Measurements from ENCODE around the gene GABPB2.
"Not testable (repeated sequence)": the region's sequence is repeated elsewhere in the genome, so short reads cannot be mapped to it uniquely, and the experiment has no call there.

The GABPB2 gene

DNA sequence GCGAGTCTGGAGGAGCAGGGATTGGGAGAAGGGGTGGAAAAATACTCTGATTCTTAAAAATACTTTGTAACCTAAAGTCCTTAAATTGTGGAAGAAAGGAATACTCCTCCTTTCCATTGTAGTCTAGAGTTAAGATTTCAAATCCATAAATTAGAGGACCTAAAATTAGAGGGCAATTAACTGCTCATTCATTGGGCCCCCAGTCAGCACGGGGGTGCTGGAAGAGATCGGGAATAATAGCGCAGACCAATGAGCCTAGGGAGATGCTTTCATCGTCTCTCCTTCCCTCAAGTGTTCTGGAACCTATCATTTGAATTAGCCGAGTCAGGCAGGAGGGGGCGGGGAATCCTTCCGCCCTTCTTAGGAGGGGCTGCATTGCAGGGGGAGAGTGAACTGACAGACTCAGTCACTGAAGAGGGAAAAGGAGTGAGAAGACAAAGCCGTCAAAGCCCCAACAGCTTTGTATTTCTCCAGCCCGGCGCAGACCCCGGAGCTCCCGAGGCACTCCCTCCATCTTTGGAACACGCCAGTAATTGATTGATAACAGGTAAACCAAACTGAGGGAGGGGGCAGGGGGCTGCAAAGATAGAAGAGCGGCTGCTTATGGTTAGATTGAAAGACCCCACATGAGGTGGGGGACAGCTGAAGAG is 10.4 kb upstream of the GABPB2 start, which contains the start of gene MLLT11:
MLLT11 (plus strand) TSS at position 391 of the 650 bp plus-strand sequence. CDS start 6,828 bp downstream, outside the sequence.
- peak; percentile 84 for DNase-seq (ENCODE audit: low spot score)

DNA sequence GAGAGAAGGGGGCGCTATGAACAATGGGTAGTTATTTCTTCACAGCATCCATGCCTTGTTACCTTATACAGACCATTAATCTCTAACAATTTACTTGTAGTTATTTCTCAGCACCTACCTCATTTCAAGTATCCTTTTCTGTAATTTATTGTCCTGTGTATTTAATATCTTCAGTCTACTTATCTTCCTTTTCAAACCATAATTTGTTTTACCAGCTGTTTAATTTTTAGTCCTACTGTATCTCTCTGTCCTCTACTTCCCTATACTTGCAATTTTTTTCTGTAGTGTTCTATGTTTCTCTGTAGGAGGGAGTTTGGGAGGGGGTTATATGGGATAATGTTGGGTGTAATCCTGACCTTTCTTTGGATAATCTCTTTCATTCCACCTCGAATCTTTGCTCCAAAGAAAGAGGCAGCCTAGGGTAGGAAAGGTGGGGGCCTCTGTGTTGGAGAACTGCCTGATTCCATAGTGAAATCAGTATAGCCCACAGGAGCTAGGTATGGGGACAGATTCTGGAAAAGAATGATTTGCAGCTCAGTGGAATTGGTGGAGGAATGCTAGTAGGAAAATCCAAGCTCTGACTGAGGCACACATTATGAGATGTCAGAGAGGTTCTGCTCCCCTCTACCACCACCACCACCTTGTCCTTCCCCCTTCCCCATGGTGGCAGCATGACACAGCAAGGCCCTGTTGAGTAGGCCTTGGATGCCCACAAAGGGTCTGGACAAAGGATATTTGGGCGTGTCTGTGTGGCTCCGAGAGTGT is 9.7 kb upstream of the GABPB2 start:
- no peak for DNase-seq (ENCODE audit: low spot score)

DNA sequence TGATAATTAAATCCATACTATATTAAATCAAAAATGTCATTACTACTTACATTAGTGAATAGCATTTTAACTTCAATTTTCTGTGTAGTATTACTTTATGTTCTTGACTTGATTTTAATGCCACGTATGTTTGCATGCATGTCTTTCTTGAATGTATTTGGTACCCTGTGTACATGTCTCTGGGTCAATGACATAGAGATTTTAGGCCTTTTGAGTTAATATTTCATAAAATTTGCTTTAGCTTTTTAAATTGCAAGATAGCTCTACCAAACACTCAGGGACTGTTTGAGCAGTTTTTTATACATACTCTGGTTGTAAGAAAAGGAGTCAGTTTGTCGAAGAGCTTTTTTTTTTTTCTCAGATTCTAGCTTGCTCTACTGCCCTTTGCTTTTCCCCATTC is 8.9 kb upstream of the GABPB2 start:
- no peak for DNase-seq (ENCODE audit: low spot score)

DNA sequence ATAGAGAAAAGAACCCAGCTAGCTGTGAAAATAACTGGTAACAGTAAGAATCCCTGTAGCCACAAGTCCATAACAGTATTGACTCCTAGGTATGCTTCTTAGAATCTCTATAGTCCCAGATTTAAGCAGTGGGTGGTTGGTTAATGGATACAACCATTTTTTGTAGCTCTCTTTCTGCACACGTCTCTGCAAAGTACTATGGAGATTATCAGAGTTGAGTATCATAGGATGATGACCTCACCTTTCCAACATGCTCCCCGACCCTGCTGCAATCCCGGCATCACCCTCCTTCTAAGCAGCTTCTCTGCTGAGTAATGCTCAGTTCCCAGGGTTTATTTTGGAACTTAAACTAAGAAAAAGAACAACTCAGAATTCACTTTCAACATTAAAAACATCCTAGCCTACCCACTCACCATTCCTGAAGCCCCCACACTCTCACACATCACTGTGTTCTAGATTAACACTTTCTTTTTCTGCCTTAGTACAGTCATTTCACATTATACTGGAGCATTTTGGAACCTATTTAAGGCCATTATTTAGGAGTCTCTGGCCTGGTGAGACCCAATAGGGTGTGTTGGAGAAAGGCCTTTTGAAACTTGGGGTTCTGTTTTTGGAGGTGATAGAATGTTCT is 7.7 kb upstream of the GABPB2 start:
- no peak for DNase-seq (ENCODE audit: low spot score)

DNA sequence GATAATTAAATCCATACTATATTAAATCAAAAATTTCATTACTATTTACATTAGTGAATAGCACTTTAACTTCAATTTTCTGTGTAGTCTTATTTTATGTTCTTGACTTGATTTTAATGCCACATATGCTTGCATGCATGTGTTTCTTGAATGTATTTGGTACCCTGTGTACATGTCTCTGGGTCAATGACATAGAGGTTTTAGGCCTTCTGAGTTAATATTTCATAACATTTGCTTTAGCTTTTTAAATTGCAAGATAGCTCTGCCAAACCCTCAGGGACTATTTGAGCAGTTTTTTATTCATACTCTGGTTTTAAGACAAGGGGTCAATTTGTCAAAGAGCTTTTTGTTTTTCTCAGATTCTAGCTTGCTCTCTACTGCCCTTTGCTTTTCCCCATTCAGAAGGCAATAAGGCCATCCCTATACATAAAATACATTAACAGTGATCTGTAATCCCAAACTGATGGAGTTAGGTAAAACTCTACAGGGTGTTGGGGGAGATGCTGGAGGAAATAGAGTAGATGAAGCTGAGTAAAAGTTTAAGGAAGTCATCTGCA is 5.4 kb upstream of the GABPB2 start:
- no peak for DNase-seq (ENCODE audit: low spot score)

DNA sequence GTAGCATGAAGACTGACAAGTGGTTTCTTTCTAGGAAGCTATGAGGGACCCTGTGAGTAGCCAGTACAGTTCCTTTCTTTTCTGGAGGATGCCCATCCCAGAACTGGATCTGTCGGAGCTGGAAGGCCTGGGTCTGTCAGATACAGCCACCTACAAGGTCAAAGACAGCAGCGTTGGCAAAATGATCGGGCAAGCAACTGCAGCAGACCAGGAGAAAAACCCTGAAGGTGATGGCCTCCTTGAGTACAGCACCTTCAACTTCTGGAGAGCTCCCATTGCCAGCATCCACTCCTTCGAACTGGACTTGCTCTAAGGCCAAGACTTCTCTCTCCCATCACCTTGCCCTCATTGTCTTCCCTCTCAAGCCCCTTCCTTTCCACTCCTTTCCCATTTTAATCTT is 3.4 kb upstream of the GABPB2 start:
- no peak for DNase-seq (ENCODE audit: low spot score)

DNA sequence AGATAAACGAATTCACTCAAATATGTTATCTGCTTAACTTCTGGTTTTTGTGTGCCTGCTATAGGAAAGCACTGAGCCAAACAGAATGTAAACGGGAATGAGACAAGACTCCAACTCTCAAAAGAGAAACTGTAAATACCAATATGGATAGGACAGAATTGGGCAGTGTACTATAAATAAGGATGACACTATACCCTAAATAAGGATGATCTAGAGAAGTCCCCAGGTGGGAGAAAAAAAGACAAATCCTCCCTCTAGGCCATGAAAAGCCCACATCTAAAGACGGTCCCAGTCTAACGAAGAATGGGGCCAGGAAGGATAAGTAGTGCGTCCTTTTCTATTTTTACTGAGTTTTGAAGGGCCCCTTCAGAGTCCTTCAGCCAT is 1.5 kb upstream of the GABPB2 start:
- no peak for DNase-seq (ENCODE audit: low spot score)

DNA sequence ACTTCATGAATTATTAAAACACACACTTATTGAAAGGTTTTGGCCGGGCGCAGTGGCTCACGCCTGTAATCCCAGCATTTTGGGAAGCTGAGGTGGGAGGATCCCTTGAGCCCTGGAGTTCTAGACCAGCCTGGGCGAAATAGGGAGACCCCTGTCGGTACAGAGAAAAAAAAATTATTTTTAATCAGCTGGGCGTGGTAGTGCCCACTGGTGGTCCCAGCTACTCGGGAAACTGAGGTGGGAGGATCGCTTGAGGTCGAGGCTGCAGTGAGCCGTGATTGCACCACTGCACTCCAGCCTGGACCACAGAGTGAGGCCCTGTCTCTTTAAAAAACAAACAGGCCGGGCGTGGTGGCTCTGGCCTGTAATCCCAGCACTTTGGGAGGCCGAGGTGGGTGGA is 1.7 kb downstream of the GABPB2 start:
- DNase-seq (ENCODE audit: low spot score) = no peak

DNA sequence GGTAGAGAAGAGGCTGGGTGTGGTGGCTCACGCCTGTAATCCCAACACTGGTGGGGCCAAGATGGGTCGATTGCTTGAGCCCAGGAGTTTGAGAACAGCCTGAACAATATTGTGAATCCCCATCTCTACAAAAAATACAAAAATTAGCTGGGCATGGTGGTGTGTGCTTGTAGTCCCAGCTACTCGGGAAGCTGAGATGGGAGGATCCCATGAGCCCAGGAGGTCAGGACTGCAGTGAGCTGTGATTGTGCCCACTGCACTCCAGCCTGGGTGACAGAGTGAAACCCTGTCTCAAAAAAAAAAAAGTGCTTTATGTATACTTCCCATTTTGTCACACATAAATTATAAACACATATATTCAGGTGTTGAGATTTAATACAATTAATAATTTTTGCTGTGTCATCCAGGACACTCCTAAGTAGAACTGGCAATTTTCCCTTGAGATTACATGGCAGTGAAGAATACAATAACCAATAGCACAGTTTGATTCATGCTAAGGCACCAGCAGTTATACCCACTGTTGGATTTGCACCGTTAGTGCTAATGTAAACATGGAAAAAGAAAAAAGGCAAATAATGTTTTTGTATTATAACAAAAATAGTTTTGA is 15.5 kb downstream of the GABPB2 start:
- DNase-seq (ENCODE audit: low spot score) = no peak

DNA sequence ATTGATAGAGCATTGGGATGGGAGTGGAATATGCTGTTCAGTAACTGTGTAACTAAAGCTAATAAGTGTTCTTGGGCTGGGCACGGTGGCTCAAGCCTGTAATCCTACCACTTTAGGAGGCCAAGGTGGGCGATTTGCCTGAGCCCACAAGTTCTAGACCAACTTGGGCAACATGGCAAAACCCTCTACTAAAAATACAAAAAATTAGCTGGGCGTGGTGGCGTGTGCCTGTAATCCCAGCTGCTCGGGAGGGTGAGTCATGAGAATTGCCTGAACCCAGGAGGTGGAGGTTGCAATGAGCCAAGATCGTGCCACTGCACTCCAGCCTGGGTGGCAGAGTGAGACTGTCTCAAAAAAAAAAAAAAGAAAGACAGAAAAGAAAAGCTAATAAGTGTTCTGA is 26.9 kb downstream of the GABPB2 start:
- DNase-seq (ENCODE audit: low spot score) = not testable (repeated sequence)

DNA sequence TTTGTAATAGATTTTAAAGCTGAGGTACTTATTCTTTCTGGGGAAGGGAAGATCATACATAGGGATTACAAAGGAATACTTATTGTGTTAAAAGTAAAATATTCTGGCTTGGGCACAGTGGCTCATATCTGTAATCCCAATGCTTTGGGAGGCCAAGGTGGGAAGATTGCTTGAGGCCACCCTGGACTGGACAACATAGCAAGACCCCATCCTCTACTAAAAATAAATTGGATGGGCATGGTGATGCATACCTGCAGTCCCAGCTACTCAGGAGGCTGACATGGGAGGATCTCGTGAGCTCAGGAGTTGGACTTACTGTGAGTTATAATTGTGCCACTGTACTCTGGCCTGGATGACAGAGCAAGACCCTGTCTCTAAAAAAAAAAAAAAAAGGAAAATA is 27.6 kb downstream of the GABPB2 start:
- DNase-seq (ENCODE audit: low spot score) = no peak

DNA sequence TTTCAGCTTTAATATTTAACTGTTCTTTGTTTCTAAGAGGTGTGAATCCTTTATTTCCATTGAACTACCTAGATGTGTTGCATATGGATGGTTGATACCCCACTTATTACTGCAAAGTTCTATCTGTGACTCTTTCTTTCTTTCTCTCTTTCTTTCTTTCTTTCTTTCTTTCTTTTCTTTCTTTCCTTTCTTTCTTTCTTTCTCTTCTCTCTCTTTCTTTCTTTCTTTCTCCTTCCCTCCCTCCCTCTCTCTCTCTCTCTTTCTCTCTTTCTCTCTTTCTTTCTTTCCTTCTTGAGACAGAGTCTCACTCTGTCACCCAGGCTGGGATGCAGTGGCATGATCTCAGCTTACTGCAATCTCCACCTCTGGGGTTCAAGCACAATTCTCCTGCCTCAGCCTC is 34.1 kb downstream of the GABPB2 start:
- no peak for DNase-seq (ENCODE audit: low spot score)

DNA sequence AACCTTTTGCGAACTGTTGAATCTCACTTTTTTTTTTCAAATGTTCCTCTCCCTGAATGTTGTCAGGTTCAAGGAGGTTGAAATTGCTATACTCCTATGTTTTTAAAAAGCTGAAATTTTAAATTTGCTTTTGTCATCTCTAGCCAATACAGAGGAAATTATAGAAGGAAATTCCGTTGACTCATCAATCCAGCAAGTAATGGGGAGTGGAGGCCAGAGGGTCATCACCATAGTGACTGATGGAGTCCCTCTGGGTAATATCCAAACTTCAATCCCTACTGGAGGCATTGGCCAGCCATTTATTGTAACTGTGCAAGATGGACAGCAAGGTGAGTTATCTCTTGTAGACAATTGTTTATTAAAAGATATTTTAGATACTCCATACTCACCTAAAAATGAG is 36.3 kb downstream of the GABPB2 start:
- DNase-seq (ENCODE audit: low spot score) = no peak

DNA sequence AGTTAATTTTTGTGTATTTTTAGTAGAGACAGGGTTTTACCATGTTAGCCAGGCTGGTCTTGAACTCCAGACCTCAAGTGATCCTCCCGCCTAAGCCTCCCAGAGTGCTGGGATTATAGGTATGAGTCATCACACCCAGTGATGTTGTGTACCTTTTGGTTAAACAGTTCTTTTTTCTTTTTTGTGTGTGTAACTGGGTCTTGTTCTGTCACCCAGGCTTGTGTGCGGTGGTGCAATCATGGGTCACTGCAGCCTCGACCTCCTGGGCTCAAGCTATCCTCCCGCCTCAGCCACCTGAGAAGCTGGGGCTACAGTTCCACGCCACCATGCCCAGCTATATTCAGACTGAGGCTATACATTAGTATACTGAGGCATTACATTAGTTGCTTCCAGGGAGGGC is 37.8 kb downstream of the GABPB2 start:
- DNase-seq (ENCODE audit: low spot score) = no peak

DNA sequence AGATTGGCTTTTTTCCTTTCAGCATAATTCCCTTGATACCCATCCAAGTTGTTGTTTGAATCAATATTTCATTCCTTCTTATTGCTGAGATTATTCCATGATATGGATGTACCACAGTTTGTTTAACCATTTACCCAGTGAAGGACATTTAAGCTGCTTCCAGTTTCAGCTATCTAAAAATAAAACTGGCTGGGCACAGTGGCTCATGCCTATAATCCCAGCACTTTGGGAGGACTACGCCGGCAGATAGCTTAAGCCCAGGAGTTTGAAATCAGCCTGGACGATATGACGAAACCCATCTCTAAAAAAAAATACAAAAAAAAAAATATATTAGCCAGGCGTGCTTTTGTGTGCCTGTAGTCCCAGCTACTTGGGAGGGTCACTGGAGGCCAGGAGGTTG is 43.3 kb downstream of the GABPB2 start:
- DNase-seq (ENCODE audit: low spot score) = no peak

DNA sequence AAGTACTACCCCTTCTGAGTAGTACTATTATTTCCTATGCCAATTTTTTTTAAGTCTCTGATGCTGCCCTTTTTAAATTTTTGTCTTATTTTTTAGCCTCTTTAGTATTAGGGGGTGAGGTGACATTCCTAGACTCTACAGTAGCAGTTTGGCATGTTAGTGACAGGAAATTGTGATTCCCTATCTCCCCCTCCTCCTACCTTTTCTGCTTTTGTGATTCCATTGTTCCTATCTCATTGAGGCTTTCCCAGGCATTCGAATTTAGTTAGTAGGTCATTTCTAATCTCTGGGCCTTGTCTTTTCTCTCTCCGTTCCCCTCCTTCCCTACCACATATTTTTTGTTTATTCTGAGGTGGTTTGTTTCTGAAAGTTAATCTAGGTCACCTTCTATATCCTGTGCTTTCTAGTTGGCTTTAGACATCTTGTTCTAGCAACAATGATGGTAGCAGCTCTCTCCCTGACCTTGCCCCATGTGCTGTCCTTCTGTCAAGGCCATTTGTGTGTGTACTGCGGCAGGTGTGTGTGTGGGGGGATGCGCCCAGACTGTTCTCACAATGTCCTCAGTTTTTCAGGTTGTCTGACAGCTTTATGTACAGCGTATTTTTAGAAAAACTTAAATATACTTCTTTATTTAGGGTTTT is 54.3 kb downstream of the GABPB2 start:
- DNase-seq (ENCODE audit: low spot score) = no peak

DNA sequence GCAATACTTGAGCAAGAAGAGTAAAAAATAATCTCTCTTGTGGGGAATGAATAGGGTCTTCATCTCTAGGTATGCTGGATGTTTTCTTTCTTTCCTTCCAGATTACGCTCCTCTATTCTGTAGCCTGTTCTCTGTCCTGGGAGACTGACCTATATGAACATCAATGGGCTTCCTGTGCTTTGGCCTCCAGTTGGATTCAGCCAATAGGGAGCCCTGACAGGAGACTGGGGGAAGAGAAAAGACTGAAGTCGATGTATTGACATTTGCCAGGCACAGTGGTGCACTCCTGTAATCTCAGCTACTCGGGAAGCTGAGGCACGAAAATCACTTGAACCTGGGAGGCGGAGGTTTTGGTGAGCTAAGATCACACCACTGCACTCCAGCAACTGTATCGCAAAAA is 58.2 kb downstream of the GABPB2 start:
- no peak for DNase-seq (ENCODE audit: low spot score)

DNA sequence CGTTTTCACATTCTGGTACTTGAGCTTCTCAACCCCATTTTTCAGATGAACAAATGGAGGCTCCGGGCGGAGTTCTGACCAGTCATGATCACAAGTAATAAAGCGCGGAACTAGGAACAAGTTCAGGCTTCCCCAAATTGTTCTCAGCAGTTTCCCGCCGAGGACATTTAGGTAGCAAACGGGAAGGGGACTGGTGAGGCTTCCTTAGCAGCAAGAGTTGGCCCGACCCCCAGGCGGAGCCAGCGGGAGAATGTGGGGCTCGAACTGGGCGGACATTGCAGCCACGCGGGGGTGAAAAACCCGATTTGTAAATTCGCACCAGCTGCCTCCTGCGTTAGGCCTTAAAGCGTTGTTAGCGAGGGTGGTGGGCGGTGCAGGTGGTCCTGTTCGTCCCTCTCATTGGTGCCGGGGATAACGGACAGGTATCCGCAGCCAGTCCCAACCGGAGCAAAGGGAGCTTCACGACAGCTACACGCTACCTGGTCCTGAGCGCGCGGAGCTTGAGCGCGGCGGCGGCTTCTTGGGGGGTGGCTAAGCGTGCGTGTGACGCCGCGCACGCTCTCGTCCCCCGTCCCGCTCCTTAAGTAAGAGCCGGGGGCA is 60.5 kb downstream of the GABPB2 start:
- DNase-seq (ENCODE audit: low spot score) = peak; percentile 90

DNA sequence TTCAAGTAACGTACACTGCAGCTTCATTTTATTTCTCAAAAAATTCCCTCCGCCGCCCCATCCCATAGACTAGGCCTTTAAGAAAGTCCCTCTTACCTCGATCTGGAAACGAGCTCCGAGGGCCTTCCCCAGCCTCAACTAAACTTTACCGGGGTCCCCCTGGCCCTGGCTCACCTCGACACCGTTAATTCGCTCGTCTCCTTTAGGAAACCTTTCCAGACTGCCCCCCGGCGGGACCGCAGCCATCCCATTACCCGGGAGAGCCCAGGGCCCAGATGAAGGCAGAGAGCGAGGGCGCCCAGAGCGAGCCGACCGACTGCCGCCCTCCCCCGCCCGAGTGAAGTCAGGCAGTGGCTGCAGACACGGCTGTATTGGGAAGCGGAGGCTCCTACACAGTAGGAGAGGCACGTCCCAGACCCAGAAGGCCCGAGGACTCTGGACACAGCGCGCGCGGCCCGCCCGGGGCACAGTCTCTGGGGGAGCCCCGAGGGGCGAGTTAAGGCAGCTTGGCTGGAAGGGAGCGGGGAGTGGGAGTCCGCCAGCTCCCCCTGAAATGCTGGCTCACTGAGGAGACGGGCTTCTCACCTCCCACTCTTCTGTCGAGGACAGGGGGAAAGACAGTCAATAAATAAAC is 61.3 kb downstream of the GABPB2 start:
- no peak for DNase-seq (ENCODE audit: low spot score)

DNA sequence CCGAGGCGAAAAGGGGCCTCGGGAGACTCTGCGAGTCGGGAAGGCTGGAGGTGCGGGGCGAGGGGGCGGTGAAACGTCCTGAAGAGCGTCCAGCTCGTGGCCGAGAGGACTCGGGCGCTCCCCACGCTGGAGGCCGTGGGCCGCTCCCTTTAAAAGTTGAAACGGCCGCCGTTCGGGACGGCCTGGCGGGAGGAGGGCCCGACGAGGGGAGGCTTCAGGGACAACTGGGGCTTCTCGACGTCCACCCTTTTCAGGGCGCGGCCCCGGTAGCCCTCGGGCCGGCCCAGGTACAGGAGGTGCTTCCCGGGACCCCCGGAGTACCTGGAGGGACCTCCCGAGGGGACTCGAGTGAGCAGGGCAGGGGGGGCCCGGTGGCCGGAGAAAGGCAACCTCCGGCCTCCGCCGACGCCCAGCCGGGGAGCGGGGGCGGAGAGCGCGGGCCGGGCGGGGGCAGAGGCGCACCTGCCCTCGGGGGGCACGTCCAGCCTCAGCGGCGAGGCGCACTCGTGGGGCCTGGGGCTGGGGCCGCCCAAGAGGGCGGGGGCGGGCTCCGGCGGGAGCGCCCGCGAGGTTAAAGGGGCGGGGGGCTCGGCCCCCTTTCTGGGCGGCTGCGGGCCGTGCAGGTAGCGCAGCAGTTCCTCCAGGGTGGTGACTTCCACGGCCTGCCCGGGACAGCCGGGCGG is 61.9 kb downstream of the GABPB2 start:
- DNase-seq (ENCODE audit: low spot score) = no peak
